ENCODE measurements around the gene FCAMR.

The FCAMR gene

GRCh38 chr1:206955476-206956451 lies 14.5 kb downstream of the FCAMR start:
- no peak for DNase-seq

GRCh38 chr1:206954459-206955342 lies 15.6 kb downstream of the FCAMR start:
- DNase-seq, result no peak

GRCh38 chr1:206953626-206954025 lies 16.6 kb downstream of the FCAMR start:
- no peak for DNase-seq

- no peak for DNase-seq
These were observed 17.1 kb downstream of the FCAMR start for GRCh38 chr1:206953126-206953525.

- no peak for DNase-seq
These were observed 18.1 kb downstream of the FCAMR start for GRCh38 chr1:206952171-206952570.

GRCh38 chr1:206951318-206952100 lies 18.8 kb downstream of the FCAMR start:
- no peak for DNase-seq

GRCh38 chr1:206949641-206950040 lies 20.6 kb downstream of the FCAMR start:
- no peak for DNase-seq

GRCh38 chr1:206949208-206949607 lies 21.1 kb downstream of the FCAMR start:
- no peak for DNase-seq

GRCh38 chr1:206947255-206947654 lies 23.0 kb downstream of the FCAMR start:
- no peak for DNase-seq

GRCh38 chr1:206946261-206946660 lies 24.0 kb downstream of the FCAMR start, which contains the start of gene PIGR:
PIGR (minus strand) TSS chr1:206946466; CDS start chr1:206940531, 5,935 bp downstream.
- no peak for DNase-seq

- DNase-seq, result no peak
These were observed 24.5 kb downstream of the FCAMR start for GRCh38 chr1:206945779-206946178.

- DNase-seq, result no peak
These were observed 25.6 kb downstream of the FCAMR start for GRCh38 chr1:206944703-206945102.

- DNase-seq, result no peak
These were observed 28.4 kb downstream of the FCAMR start for GRCh38 chr1:206941766-206942418.

- no peak for DNase-seq
These were observed 29.7 kb downstream of the FCAMR start for GRCh38 chr1:206940588-206940936.

GRCh38 chr1:206939841-206940587 lies 30.2 kb downstream of the FCAMR start:
- no peak for DNase-seq

- no peak for DNase-seq
These were observed 31.1 kb downstream of the FCAMR start for GRCh38 chr1:206939131-206939530.

GRCh38 chr1:206937425-206937824 lies 32.8 kb downstream of the FCAMR start:
- no peak for DNase-seq

- DNase-seq, result no peak
These were observed 34.7 kb downstream of the FCAMR start for GRCh38 chr1:206935491-206936067.

GRCh38 chr1:206933333-206933945 lies 36.8 kb downstream of the FCAMR start:
- DNase-seq, result no peak

GRCh38 chr1:206932177-206932576 lies 38.1 kb downstream of the FCAMR start:
- no peak for DNase-seq

GRCh38 chr1:206931709-206932108 lies 38.6 kb downstream of the FCAMR start:
- no peak for DNase-seq
